ENCODE data around the gene AFTPH.

The AFTPH gene

GRCh38 chr2:64593035-64593655 is 69.0 kb downstream of the AFTPH start:
- Histone ChIP-seq H3K4me3 (ENCODE audit: low read length in 2 of 2) (no peak overlapping the region), H3K4me1 (ENCODE audit: control insufficient read depth, insufficient read depth, low read length) (no peaks in the 10 kb centered on the region), H3K36me3 (ENCODE audit: control insufficient read depth in 2 of 2, insufficient read depth in 2 of 2, low read length in 2 of 2) (peaks cover 3 to 18% of the 10 kb centered on the region in 2 donors)

DNA sequence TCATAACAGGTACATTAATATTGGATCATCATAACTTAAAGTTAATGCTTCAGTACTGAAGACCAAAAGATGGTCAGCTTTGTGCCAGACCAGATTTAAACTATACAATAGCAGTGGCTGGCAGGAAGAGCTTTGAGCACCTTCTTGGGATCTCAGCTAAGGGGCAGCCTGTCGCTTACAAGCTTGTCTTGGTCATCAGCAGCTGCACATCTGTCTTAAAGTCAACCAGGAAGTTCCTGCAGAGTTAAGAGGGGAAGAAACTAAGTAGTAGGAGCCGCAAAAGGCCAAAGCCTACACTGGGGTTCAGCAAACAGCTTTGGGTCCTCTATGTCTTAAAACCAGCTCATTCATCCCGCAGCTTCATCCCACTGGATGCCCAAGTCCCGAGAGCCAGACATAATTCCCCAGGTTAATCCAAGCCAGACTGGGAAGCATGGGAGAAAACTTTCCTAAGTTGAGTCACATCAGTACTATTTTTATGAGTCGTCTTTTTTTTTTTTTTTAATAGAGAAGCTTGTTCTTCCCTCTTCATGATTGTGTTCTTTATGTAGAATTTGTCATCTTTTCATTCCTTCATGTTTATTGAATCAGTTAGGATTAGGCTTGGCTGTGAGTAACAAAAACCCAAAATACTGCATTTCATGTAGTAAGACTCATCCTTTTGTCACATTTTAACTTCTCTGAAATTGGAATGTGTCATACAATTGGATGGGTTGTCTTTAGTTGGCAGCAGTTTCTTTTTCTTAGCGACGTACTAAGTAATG is 70.3 kb downstream of the AFTPH start:
- Histone ChIP-seq H3K27ac (ENCODE audit: low read length) (no peak overlapping the region), H3K9ac (ENCODE audit: low read length in 2 of 2) (no peak overlapping the region), H3K4me3 (ENCODE audit: low read length in 2 of 2) (no peak overlapping the region), H3K36me3 (ENCODE audit: control insufficient read depth in 2 of 2, insufficient read depth in 2 of 2, low read length in 2 of 2) (peaks cover 3 to 17% of the 10 kb centered on the region in 2 donors), H3K9me3 (ENCODE audit: control insufficient read depth in 2 of 2, low read length in 2 of 2) (no peaks in the 10 kb centered on the region), H3K27me3 (ENCODE audit: control insufficient read depth in 1 of 2, insufficient read depth in 2 of 2, low read length in 2 of 2) (no peaks in the 10 kb centered on the region), H3K4me1 (ENCODE audit: control insufficient read depth, insufficient read depth, low read length) (no peaks in the 10 kb centered on the region)

More at GRCh38 chr2:64593035-64593655, 69.0 kb downstream of the AFTPH start:
- no peaks in the 10 kb centered on the region for H3K27me3 ChIP-seq (ENCODE audit: control insufficient read depth in 1 of 2, insufficient read depth in 2 of 2, low read length in 2 of 2)
- H3K27ac ChIP-seq (ENCODE audit: low read length) = no peak overlapping the region
- no peaks in the 10 kb centered on the region for H3K9me3 ChIP-seq (ENCODE audit: control insufficient read depth in 2 of 2, low read length in 2 of 2)
- no peak overlapping the region for H3K9ac ChIP-seq (ENCODE audit: low read length in 2 of 2)

DNA sequence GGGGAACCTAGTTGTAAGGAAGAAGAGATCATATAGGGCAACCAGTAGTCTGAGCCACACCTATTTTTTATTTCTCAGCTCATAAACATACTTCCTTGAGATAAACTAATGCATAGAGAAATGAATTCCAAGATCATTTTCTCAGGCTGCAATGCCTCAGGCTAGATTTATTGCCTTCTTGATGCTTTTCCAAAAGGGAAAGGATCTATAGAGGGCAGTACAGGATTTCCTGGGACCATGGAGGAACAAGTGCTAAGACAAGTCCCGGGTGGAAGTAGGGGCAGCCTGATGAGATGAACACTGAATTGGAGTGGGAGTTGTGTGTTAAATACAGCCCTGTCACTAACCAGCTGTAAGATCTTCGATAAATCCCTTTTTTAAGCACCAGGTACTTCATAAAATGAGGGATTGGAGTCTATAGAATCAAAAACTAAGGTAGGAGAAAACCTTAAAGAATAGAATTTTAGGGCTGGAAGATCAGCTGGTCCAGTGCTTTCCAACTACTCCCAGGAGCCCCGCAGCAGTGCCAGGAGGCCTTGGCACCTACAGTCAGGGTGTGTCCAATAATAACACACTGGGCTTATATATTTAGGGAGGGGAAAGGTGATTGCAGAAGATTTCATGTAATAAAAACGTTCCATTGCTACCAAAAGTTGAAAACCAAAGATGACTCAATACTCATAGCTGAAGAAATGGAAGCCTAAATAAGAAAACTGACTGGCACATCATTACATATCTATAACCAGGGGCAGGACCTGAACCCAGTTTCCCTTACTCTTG is 71.5 kb downstream of the AFTPH start:
- peaks cover 0 to 14% of the 10 kb centered on the region in 2 donors for H3K36me3 ChIP-seq (ENCODE audit: control insufficient read depth in 2 of 2, insufficient read depth in 2 of 2, low read length in 2 of 2)
- no peak overlapping the region for H3K27ac ChIP-seq (ENCODE audit: low read length)
- H3K4me1 ChIP-seq (ENCODE audit: control insufficient read depth, insufficient read depth, low read length) = no peaks in the 10 kb centered on the region
- H3K9me3 ChIP-seq (ENCODE audit: control insufficient read depth in 2 of 2, low read length in 2 of 2) = no peaks in the 10 kb centered on the region
- H3K4me3 ChIP-seq (ENCODE audit: low read length in 2 of 2) = no peak overlapping the region
- no peak overlapping the region for H3K9ac ChIP-seq (ENCODE audit: low read length in 2 of 2)
- H3K27me3 ChIP-seq (ENCODE audit: control insufficient read depth in 1 of 2, insufficient read depth in 2 of 2, low read length in 2 of 2) = no peaks in the 10 kb centered on the region

- Histone ChIP-seq H3K36me3 (ENCODE audit: control insufficient read depth in 2 of 2, insufficient read depth in 2 of 2, low read length in 2 of 2) (no peaks in the 10 kb centered on the region), H3K4me1 (ENCODE audit: control insufficient read depth, insufficient read depth, low read length) (no peaks in the 10 kb centered on the region), H3K4me3 (ENCODE audit: low read length in 2 of 2) (no peak overlapping the region), H3K9ac (ENCODE audit: low read length in 2 of 2) (no peak overlapping the region), H3K9me3 (ENCODE audit: control insufficient read depth in 2 of 2, low read length in 2 of 2) (no peaks in the 10 kb centered on the region), H3K27ac (ENCODE audit: low read length) (no peak overlapping the region), H3K27me3 (ENCODE audit: control insufficient read depth in 1 of 2, insufficient read depth in 2 of 2, low read length in 2 of 2) (no peaks in the 10 kb centered on the region)
Observed at GRCh38 chr2:64598226-64598625, 74.1 kb downstream of the AFTPH start.

DNA sequence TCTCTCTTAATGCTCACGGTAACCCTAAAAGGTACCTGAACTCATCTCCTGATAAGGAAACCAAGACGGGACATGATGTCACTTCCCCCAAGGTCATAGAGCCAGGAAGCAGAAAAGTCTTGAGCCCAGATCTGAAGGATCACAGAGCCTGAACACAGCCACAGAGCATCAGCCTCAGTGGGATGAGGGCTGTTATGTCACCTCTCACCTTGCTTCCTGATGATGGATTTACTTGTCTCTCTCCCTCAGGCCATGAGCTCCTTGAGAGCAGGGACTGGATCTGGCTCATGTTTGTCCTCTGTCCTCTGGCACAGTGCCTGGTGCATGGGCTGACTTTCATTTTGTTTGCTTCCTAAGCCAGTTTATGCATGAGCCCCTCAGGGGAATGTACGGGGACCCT is 75.3 kb downstream of the AFTPH start:
- Histone ChIP-seq H3K27me3 (ENCODE audit: control insufficient read depth in 1 of 2, insufficient read depth in 2 of 2, low read length in 2 of 2) (no peaks in the 10 kb centered on the region), H3K4me1 (ENCODE audit: control insufficient read depth, insufficient read depth, low read length) (no peaks in the 10 kb centered on the region), H3K9me3 (ENCODE audit: control insufficient read depth in 2 of 2, low read length in 2 of 2) (peaks cover 0 to 2% of the 10 kb centered on the region in 2 donors), H3K9ac (ENCODE audit: low read length in 2 of 2) (no peak overlapping the region), H3K27ac (ENCODE audit: low read length) (no peak overlapping the region), H3K36me3 (ENCODE audit: control insufficient read depth in 2 of 2, insufficient read depth in 2 of 2, low read length in 2 of 2) (no peaks in the 10 kb centered on the region), H3K4me3 (ENCODE audit: low read length in 2 of 2) (no peak overlapping the region)

DNA sequence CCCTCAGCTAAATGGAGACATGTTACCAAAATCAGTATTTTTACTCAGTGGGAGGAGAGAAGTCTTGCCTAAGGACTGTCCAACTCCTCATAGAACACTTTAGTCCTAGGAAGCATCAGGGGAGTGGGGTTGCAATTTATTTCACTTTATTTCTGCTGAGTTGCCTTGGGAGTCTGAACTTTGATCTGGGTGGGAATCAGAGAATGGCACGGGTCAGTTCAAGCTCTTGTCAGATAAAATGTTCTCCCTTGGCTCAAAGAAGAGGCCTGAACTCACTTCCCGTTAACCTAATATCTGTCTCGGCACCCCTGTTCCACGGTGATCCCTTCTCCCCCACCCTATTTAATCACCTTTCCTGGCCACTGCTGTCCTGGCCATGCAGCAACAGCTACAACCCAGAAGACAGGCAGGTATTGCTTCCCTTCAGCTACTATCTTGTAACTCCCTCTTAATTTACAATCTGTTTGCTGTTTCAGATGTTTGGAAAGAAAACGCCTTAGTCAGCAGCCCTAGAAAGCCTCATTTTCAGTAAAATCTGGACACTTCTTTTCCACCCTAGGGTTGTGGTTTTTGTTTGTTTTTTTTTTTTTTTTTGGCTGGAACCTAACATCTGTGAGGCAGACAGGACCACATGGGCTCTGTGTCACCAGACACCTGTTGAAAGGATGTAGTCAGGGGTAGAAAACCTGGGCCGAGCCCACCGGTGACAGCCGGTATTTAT is 77.1 kb downstream of the AFTPH start:
- Histone ChIP-seq H3K4me3 (ENCODE audit: low read length in 2 of 2) (no peak overlapping the region), H3K27me3 (ENCODE audit: control insufficient read depth in 1 of 2, insufficient read depth in 2 of 2, low read length in 2 of 2) (no peaks in the 10 kb centered on the region), H3K27ac (ENCODE audit: low read length) (no peak overlapping the region), H3K9ac (ENCODE audit: low read length in 2 of 2) (no peak overlapping the region), H3K9me3 (ENCODE audit: control insufficient read depth in 2 of 2, low read length in 2 of 2) (peaks cover 0 to 2% of the 10 kb centered on the region in 2 donors), H3K36me3 (ENCODE audit: control insufficient read depth in 2 of 2, insufficient read depth in 2 of 2, low read length in 2 of 2) (no peaks in the 10 kb centered on the region), H3K4me1 (ENCODE audit: control insufficient read depth, insufficient read depth, low read length) (no peaks in the 10 kb centered on the region)

DNA sequence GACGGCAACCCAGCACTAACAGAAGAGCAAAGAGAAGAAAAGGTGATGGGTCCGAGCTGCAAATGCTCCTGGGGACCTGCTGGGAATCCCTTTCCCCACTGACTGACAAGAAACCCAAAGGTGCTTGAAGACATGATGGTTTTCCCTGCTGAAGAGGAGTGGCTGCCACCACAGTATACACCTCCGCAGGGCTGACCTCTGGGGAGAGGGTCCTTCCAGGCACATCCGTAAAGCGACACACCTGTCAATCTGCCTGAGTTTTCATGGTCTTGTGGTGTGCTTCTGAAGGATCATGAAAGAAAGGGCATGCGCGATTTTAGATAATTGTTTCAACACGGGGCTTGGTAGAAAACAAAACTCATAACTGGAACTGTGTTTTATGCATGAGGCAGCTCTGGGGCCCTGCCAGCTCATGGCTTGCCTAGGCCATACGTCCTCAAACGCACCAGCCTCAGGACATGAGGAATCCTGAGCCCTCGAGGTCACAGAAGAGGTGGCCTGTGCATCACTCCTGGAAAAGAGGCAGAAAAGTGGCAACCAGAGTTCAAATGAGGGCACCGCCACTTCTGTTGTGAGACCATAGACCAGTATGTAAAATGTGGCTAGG is 77.8 kb downstream of the AFTPH start:
- no peak overlapping the region for H3K27ac ChIP-seq (ENCODE audit: low read length)
- no peaks in the 10 kb centered on the region for H3K27me3 ChIP-seq (ENCODE audit: control insufficient read depth in 1 of 2, insufficient read depth in 2 of 2, low read length in 2 of 2)
- H3K4me1 ChIP-seq (ENCODE audit: control insufficient read depth, insufficient read depth, low read length) = peaks cover 3% of the 10 kb centered on the region
- peaks cover 0 to 2% of the 10 kb centered on the region in 2 donors for H3K9me3 ChIP-seq (ENCODE audit: control insufficient read depth in 2 of 2, low read length in 2 of 2)
- no peak overlapping the region for H3K4me3 ChIP-seq (ENCODE audit: low read length in 2 of 2)
- H3K36me3 ChIP-seq (ENCODE audit: control insufficient read depth in 2 of 2, insufficient read depth in 2 of 2, low read length in 2 of 2) = no peaks in the 10 kb centered on the region
- H3K9ac ChIP-seq (ENCODE audit: low read length in 2 of 2) = no peak overlapping the region

DNA sequence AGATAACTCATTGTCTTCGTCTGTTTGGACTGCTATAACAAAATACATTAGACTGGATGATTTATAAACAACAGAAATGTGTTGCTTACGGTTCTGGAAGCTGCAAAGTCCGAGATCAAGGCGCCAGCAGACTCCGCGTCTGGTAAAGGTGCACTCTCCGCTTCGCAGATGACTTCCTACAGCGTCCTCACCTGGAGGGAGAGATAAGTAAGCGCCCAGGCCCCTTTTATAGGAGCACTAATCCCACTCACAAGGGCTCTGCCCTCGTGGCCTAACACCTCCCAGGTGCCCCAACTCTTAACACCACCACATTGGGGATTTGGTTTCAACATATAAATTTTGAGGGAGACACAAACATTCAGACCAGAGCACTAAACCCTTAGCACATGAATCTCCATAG is 78.3 kb downstream of the AFTPH start:
- Histone ChIP-seq H3K9me3 (ENCODE audit: control insufficient read depth in 2 of 2, low read length in 2 of 2) (peaks cover 0 to 2% of the 10 kb centered on the region in 2 donors), H3K27me3 (ENCODE audit: control insufficient read depth in 1 of 2, insufficient read depth in 2 of 2, low read length in 2 of 2) (no peaks in the 10 kb centered on the region), H3K9ac (ENCODE audit: low read length in 2 of 2) (no peak overlapping the region)

DNA sequence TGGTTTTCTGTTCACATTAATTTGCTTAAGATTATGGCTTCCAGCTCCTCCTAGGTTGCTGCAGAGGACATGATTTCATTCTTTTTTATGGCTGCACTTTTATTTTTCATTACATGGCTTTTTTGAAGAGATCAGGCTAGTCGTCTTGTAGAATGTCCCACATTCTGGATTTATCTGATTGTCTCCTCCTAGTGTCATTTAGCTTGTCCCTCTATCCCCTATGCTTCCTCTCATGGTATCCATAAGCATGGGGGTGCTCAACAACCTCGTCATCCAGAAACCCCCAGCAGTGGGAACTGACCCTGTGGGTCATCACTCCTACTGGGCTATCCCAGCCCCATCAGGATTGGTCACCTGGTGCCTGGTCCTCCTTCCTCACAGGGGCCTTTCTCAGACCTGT is 80.0 kb downstream of the AFTPH start:
- Histone ChIP-seq H3K9ac (ENCODE audit: low read length in 2 of 2) (no peak overlapping the region), H3K4me3 (ENCODE audit: low read length in 2 of 2) (no peak overlapping the region), H3K27me3 (ENCODE audit: control insufficient read depth in 1 of 2, insufficient read depth in 2 of 2, low read length in 2 of 2) (no peaks in the 10 kb centered on the region), H3K4me1 (ENCODE audit: control insufficient read depth, insufficient read depth, low read length) (peaks cover 10% of the 10 kb centered on the region), H3K27ac (ENCODE audit: low read length) (no peak overlapping the region), H3K36me3 (ENCODE audit: control insufficient read depth in 2 of 2, insufficient read depth in 2 of 2, low read length in 2 of 2) (no peaks in the 10 kb centered on the region), H3K9me3 (ENCODE audit: control insufficient read depth in 2 of 2, low read length in 2 of 2) (peaks cover 0 to 2% of the 10 kb centered on the region in 2 donors)

More for the DNA sequence above, 78.3 kb downstream of the AFTPH start:
- H3K36me3 ChIP-seq (ENCODE audit: control insufficient read depth in 2 of 2, insufficient read depth in 2 of 2, low read length in 2 of 2) = no peaks in the 10 kb centered on the region
- no peak overlapping the region for H3K27ac ChIP-seq (ENCODE audit: low read length)
- peaks cover 7% of the 10 kb centered on the region for H3K4me1 ChIP-seq (ENCODE audit: control insufficient read depth, insufficient read depth, low read length)
- no peak overlapping the region for H3K4me3 ChIP-seq (ENCODE audit: low read length in 2 of 2)

DNA sequence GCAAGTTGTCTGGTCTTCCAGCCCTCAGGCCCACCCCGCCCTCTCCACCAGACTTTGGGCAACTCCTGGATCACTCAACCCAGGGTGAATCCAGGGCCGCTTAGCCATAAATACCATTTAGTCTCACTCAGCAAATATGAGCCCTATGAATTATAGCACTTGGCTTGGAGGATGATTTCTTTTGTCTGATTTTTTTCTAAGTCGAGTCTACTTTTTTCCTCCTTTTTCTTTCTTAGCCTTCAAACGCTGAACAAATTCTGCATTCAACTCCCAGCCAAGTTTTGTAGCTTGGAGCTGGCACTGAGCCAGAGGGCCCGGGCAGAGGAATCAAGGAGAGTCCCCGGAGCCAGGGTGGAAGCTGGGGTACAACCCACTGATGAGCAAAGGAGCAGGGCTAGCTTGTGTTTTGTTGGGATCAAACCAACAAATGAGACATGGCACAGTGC is 80.9 kb downstream of the AFTPH start:
- Histone ChIP-seq H3K27ac (ENCODE audit: low read length) (no peak overlapping the region), H3K4me3 (ENCODE audit: low read length in 2 of 2) (no peak overlapping the region)

More for the DNA sequence above, 80.9 kb downstream of the AFTPH start:
- Histone ChIP-seq H3K9ac (ENCODE audit: low read length in 2 of 2) (no peak overlapping the region), H3K4me1 (ENCODE audit: control insufficient read depth, insufficient read depth, low read length) (peaks cover 14% of the 10 kb centered on the region), H3K36me3 (ENCODE audit: control insufficient read depth in 2 of 2, insufficient read depth in 2 of 2, low read length in 2 of 2) (no peaks in the 10 kb centered on the region), H3K27me3 (ENCODE audit: control insufficient read depth in 1 of 2, insufficient read depth in 2 of 2, low read length in 2 of 2) (no peaks in the 10 kb centered on the region), H3K9me3 (ENCODE audit: control insufficient read depth in 2 of 2, low read length in 2 of 2) (peaks cover 0 to 2% of the 10 kb centered on the region in 2 donors)

All from stomach smooth muscle (tissue), 2 donors.